Central memory CD8-positive, alpha-beta T cell (primary cell): ENCODE data around the gene LIMA1.
"Not testable (repeated sequence)": the region's sequence is repeated elsewhere in the genome, so short reads cannot be mapped to it uniquely, and the experiment has no call there.

Source experiments
- ATAC-seq: fragments of 150-1000 bp; cut with Tn5 transposase; replicated peaks from 2 replicates; pipeline ENCODE4 v1.10.0; 2022; ENCODE audit warnings: mild to moderate bottlenecking, moderate FRiP score, moderate number of reproducible peaks; ENCODE audit not compliant: poor library complexity, severe bottlenecking; ENCODE audit errors: extremely low read depth
- DNase-seq, 2 donors: peaks; one replicate each; pipeline ENCODE4 v3.0.0; 2021; ENCODE audit warnings: low spot score in 2 of 2
- H3K27ac Mint-ChIP-seq: one replicate; pipeline ENCODE4 v1.8.0; 2022; ENCODE audit warnings: low read depth, mild to moderate bottlenecking, moderate library complexity, mixed read lengths
- H3K27me3 Mint-ChIP-seq: one replicate; pipeline ENCODE4 v1.8.0; 2022; ENCODE audit warnings: mixed read lengths
- H3K36me3 Mint-ChIP-seq: one replicate; pipeline ENCODE4 v1.8.0; 2022; ENCODE audit warnings: mild to moderate bottlenecking, moderate library complexity, mixed read lengths; ENCODE audit not compliant: insufficient read depth
- H3K4me1 Mint-ChIP-seq: one replicate; pipeline ENCODE4 v1.8.0; 2022; ENCODE audit warnings: mixed read lengths
- H3K4me3 Mint-ChIP-seq: one replicate; pipeline ENCODE4 v1.8.0; 2022; ENCODE audit warnings: mild to moderate bottlenecking, moderate library complexity, mixed read lengths
- H3K9me3 Mint-ChIP-seq: one replicate; pipeline ENCODE4 v1.8.0; 2022; ENCODE audit warnings: mixed read lengths

The LIMA1 gene

DNA sequence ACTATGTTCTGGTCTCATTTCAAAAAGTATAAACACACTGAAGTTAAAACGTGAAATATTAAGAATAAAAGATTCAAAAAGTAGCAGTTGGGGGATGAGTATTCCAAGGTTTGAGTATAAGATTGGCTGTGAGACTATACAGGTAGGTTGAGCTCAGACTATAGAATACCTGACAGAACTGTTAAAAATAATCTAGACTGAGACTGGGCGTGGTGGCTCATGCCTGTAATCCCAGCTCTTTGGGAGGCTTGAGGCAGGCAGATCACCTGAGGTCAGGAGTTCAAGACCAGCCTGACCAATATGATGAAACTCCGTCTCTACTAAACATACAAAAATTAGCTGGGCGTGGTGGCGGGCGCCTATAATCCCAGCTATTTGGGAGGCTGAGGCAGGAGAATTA is 64.3 kb downstream of the LIMA1 start:
- not testable (repeated sequence) for H3K27ac Mint-ChIP-seq, H3K4me3 Mint-ChIP-seq, DNase-seq

DNA sequence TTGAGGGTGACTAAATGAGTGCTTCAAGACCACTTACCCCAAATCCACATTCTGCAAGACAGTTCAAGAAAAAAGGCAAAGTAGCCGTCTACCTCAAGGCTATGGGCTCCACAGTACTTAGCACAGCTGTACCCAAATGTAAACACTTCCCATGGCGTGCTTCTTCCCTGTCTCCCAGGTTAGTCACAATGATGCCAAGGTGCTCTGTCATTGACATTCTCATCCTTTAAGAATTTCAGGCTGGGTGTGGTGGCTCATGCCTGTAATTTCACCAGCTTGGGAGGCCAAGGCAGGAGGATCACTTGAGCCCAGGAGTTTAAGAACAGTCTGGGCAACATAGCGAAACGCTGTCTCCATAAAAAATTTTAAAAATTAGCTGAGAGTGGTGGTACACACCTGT is 64.9 kb downstream of the LIMA1 start:
- H3K9me3 Mint-ChIP-seq = no peaks in the 10 kb centered on the region
- ATAC-seq (no peak), DNase-seq (no peak)
- H3K4me1 Mint-ChIP-seq = peaks cover 40% of the 10 kb centered on the region
- peak overlapping the region; percentile 27 for H3K27ac Mint-ChIP-seq
- no peak overlapping the region for H3K4me3 Mint-ChIP-seq
- no peaks in the 10 kb centered on the region for H3K27me3 Mint-ChIP-seq
- peaks cover 2% of the 10 kb centered on the region for H3K36me3 Mint-ChIP-seq

More for the DNA sequence above, 64.3 kb downstream of the LIMA1 start:
- H3K9me3 Mint-ChIP-seq, ATAC-seq, H3K27me3 Mint-ChIP-seq, H3K36me3 Mint-ChIP-seq: not testable (repeated sequence)
- H3K4me1 Mint-ChIP-seq = peaks cover 40% of the 10 kb centered on the region

DNA sequence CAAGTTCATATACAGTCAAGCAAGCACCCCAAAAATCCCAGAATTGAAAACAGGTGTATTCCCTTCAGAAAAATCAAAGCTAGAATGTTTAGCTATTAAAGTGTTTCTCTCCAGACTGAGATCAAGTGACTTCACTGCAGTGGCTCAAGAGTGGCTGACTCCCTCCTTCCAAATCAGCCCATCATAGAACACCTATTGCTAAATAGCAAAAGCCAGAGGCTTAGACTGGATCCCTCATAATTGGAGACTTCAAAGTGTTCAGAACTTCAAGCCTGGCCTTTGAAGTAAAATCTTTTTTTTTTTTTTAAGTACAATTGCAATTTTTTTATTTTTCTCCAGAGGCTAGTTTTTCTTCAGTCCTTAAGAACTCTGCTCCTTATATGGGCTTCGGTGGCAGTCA is 66.1 kb downstream of the LIMA1 start:
- Mint-ChIP-seq H3K27ac (no peak overlapping the region), H3K36me3 (peaks cover 2% of the 10 kb centered on the region), H3K9me3 (no peaks in the 10 kb centered on the region), H3K27me3 (no peaks in the 10 kb centered on the region), H3K4me1 (peaks cover 41% of the 10 kb centered on the region), H3K4me3 (no peak overlapping the region)
- ATAC-seq (no peak), DNase-seq (no peak)

DNA sequence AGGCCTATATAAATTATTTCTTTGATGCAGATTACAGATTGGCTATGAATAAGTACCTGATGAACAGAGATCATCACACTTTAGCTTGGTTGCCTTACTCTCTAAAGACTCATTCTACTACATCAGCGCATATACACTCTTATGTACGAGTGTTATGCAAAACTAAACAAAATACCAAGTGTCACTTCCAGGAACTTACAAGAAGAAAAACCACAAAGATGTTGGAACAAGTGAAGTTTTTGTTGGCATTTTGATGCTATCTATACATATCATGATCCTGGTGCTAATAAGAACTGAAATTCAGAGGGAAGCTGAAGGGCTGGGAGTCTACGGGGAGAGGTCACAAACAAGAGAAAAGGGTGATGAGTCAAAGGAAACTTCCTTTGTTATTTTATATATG is 68.3 kb downstream of the LIMA1 start:
- no peak for DNase-seq
- ATAC-seq = no peak
- no peak overlapping the region for H3K27ac Mint-ChIP-seq
- H3K4me1 Mint-ChIP-seq = peaks cover 46% of the 10 kb centered on the region
- no peak overlapping the region for H3K4me3 Mint-ChIP-seq
- peaks cover 2% of the 10 kb centered on the region for H3K36me3 Mint-ChIP-seq
- no peaks in the 10 kb centered on the region for H3K9me3 Mint-ChIP-seq
- no peaks in the 10 kb centered on the region for H3K27me3 Mint-ChIP-seq

GRCh38 chr12:50214018-50214417 is 69.3 kb downstream of the LIMA1 start:
- H3K4me1 Mint-ChIP-seq = peaks cover 39% of the 10 kb centered on the region
- peak overlapping the region; percentile 52 for H3K27ac Mint-ChIP-seq
- H3K9me3 Mint-ChIP-seq = no peaks in the 10 kb centered on the region
- no peak overlapping the region for H3K4me3 Mint-ChIP-seq
- no peaks in the 10 kb centered on the region for H3K27me3 Mint-ChIP-seq
- no peak for ATAC-seq
- peaks cover 2% of the 10 kb centered on the region for H3K36me3 Mint-ChIP-seq
- DNase-seq = no peak

DNA sequence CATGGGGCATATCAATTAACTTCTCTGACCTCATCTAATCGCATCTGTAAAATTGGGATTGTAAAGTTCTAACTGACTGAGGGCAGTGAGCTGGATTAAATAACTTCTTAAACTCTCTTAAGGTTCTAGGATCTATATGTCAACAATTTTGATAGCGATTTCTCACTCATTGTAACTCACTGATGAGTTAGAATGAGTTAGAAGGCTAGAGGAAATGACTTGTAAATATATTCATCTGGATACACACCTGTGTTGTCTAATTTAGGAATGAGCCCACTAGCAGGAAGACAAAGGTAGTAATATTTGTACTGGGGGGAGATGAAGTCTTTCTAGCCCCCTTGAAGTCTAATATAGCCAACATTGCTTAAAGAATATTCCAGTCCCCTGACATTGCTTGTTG is 69.9 kb downstream of the LIMA1 start:
- no peaks in the 10 kb centered on the region for H3K27me3 Mint-ChIP-seq
- no peaks in the 10 kb centered on the region for H3K9me3 Mint-ChIP-seq
- no peak overlapping the region for H3K4me3 Mint-ChIP-seq
- DNase-seq (no peak), ATAC-seq (no peak)
- peaks cover 39% of the 10 kb centered on the region for H3K4me1 Mint-ChIP-seq
- H3K27ac Mint-ChIP-seq = peak overlapping the region; percentile 52
- peaks cover 2% of the 10 kb centered on the region for H3K36me3 Mint-ChIP-seq

DNA sequence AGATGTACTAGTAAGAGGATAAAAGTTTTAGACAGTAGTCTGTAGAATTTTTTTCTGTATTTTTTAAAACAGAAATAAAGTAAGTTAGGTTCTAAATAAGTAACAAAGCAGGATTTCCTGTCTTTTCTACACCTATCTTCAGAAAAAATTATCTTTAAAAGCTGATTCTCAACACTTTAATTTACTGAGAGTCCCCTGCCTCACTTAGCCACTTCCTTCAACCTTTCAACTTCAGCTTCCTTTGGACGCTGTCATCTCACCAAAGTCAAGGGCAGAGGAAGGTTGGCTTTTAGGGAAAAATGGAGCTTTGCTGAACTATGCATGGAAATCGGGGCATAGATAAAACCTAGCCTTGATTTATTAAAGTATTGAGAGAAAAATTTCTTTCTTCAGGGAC is 71.3 kb downstream of the LIMA1 start:
- ATAC-seq = peak; percentile 49
- no peaks in the 10 kb centered on the region for H3K9me3 Mint-ChIP-seq
- no peak for DNase-seq
- H3K27ac Mint-ChIP-seq = peak overlapping the region; percentile 92
- H3K4me1 Mint-ChIP-seq = peaks cover 33% of the 10 kb centered on the region
- H3K36me3 Mint-ChIP-seq = peaks cover 2% of the 10 kb centered on the region
- H3K4me3 Mint-ChIP-seq = peak overlapping the region; percentile 55
- no peaks in the 10 kb centered on the region for H3K27me3 Mint-ChIP-seq

- ATAC-seq = peak; percentile 36
- H3K36me3 Mint-ChIP-seq = peaks cover 5% of the 10 kb centered on the region
- H3K9me3 Mint-ChIP-seq = no peaks in the 10 kb centered on the region
- peaks cover 31% of the 10 kb centered on the region for H3K4me1 Mint-ChIP-seq
- H3K27me3 Mint-ChIP-seq = no peaks in the 10 kb centered on the region
- peak overlapping the region; percentile 55 for H3K4me3 Mint-ChIP-seq
- no peak for DNase-seq
- peak overlapping the region; percentile 92 for H3K27ac Mint-ChIP-seq
These were observed 71.8 kb downstream of the LIMA1 start for GRCh38 chr12:50211392-50212070.

DNA sequence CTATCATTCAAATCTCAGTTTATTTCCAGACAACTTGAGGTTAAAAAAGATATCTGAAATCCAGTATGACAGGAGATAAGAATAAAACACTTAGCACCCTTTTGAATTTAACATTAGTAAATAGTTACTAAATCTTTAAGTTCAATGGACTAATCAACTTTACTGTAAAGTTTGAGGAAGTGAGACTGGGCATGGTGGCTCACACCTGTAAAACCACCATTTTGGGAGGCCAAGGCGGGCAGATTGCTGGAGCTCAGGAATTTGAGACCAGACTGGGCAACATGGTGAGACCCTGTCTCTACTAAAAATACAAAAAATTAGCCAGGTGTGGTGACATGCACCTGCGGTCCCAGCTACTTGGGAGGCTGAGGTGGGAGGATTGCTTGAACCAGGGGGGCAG is 75.9 kb downstream of the LIMA1 start:
- H3K4me3 Mint-ChIP-seq = no peak overlapping the region

GRCh38 chr12:50205648-50206047 is 77.7 kb downstream of the LIMA1 start:
- ATAC-seq = no peak
- Mint-ChIP-seq H3K4me1 (no peaks in the 10 kb centered on the region), H3K27me3 (no peaks in the 10 kb centered on the region), H3K4me3 (no peak overlapping the region), H3K9me3 (no peaks in the 10 kb centered on the region), H3K36me3 (peaks cover 36% of the 10 kb centered on the region), H3K27ac (no peak overlapping the region)
- DNase-seq = no peak

More for the DNA sequence above, 75.9 kb downstream of the LIMA1 start:
- ATAC-seq = no peak
- Mint-ChIP-seq H3K27ac (peak overlapping the region; percentile 19), H3K9me3 (no peaks in the 10 kb centered on the region), H3K36me3 (peaks cover 32% of the 10 kb centered on the region), H3K27me3 (no peaks in the 10 kb centered on the region), H3K4me1 (peaks cover 11% of the 10 kb centered on the region)
- DNase-seq = no peak

DNA sequence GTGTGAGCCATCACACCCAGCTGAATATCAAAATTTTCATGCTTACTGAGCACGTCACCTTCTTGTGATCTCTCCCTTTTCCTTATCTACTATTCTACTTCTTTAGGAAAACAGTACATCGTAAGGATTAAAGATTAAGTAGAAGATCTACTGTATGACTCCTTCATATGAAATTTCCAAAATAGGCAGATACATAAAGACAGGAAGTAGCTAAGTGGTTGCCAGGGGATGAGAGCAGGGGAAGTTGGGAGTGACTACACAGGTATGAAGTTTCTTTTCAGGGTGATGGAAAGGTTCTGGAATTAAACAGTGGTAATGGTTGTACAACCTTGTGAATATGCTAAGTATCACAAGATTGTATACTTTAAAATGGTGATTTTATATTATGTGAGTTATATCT is 79.6 kb downstream of the LIMA1 start:
- no peaks in the 10 kb centered on the region for H3K9me3 Mint-ChIP-seq
- ATAC-seq (no peak), DNase-seq (no peak)
- H3K4me1 Mint-ChIP-seq = no peaks in the 10 kb centered on the region
- H3K27ac Mint-ChIP-seq = no peak overlapping the region
- no peak overlapping the region for H3K4me3 Mint-ChIP-seq
- H3K36me3 Mint-ChIP-seq = peaks cover 49% of the 10 kb centered on the region
- no peaks in the 10 kb centered on the region for H3K27me3 Mint-ChIP-seq

DNA sequence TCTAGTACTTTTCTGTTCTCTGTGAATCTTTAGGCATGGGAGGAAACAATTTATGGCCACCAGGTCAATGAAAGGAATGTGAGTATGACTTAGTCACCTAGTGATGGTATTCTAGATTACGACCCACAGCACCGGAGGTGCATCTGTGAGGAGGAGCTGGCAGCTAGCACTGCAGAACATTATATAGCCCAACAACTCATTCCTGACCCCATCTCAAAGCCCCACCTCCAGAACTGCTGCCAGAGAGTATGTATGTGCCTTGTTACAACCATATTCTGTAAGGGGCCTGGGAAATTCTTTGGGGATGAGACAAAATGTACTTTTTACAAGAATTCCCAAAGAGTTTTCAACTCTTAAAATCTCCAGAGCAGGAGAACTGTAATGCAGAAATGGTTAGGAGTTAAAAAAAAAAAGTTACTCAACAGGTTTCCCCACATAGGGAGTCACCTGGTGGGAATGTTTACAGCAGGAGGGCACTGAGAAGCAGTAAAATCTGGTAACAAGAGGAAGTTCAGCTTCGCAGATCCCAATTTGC is 81.3 kb downstream of the LIMA1 start:
- Mint-ChIP-seq H3K9me3 (no peaks in the 10 kb centered on the region), H3K27me3 (no peaks in the 10 kb centered on the region), H3K27ac (no peak overlapping the region), H3K36me3 (peaks cover 59% of the 10 kb centered on the region), H3K4me1 (no peaks in the 10 kb centered on the region), H3K4me3 (no peak overlapping the region)
- DNase-seq = no peak
- ATAC-seq = no peak

- Mint-ChIP-seq H3K4me1 (no peaks in the 10 kb centered on the region), H3K4me3 (no peak overlapping the region), H3K27me3 (no peaks in the 10 kb centered on the region), H3K27ac (no peak overlapping the region), H3K9me3 (no peaks in the 10 kb centered on the region), H3K36me3 (peaks cover 60% of the 10 kb centered on the region)
- ATAC-seq (no peak), DNase-seq (no peak)
These were observed 82.6 kb downstream of the LIMA1 start for GRCh38 chr12:50200552-50201273.
